Endothelial cell of umbilical vein (primary cell): ENCODE results near the gene BCL2L14. TPM values are rescaled to one million over a fixed set of nuclear protein-coding genes. Genes with fewer than 3 reads are reported as not detected.

Source experiments
- BruUV-seq: library from RNA; stranded (reverse); fragments of 400-500 nt; replicated peaks from 2 replicates; lab custom pipeline; 2021; lab: Mats Ljungman, UMichigan
- CTCF ChIA-PET: fragments of 300-600, 350-600 bp; sonication (Branson Sonifier 250); formaldehyde crosslinking; loops from one replicate; lab custom pipeline; 2021; ENCODE audit warnings: antibody characterized with exemption, inconsistent platforms; lab: Charles Lee
- POLR2A ChIA-PET: fragments of 300-600, 350-600 bp; sonication (Branson Sonifier 250); formaldehyde crosslinking; loops from one replicate; lab custom pipeline; 2021; ENCODE audit warnings: antibody characterized with exemption, inconsistent platforms; lab: Charles Lee
- DNase-seq: peaks from one replicate; pipeline ENCODE4 v3.0.0-alpha.2; 2011; ENCODE audit warnings: low read depth, low spot score
- FAIRE-seq: peaks from 2 replicates; lab custom pipeline; 2011; peaks lifted over from hg19 to GRCh38; lab: Jason Lieb, UNC
- H2AFZ ChIP-seq: 2 replicates; pipeline ENCODE4 v1.6.0; 2012; ENCODE audit warnings: low read depth, low read length, control low read depth, inconsistent platforms
- H3K27ac ChIP-seq: 2 replicates; pipeline ENCODE4 v1.5.1; 2011; ENCODE audit warnings: low read depth, mild to moderate bottlenecking, control low read depth, low read length, moderate library complexity; ENCODE audit not compliant: insufficient read depth
- H3K27me3 ChIP-seq, 2 experiments: 2 replicates each; pipeline versions ENCODE4 v1.6.0 to v1.6.1; 2011; ENCODE audit warnings: low read length in 2 of 2, mixed read lengths in 1 of 2; ENCODE audit not compliant: control insufficient read depth in 2 of 2, insufficient read depth in 2 of 2
- H3K36me3 ChIP-seq, 2 experiments: 2 replicates in 1 of 2; 3 replicates in 1 of 2; pipeline ENCODE4 v1.5.1; 2011; ENCODE audit warnings: low read length in 2 of 2, mild to moderate bottlenecking in 1 of 2, moderate library complexity in 1 of 2; ENCODE audit not compliant: control insufficient read depth in 2 of 2, insufficient read depth in 2 of 2; ENCODE audit errors: extremely low read depth in 1 of 2
- H3K4me1 ChIP-seq: 3 replicates; pipeline ENCODE4 v1.5.1; 2011; ENCODE audit warnings: mild to moderate bottlenecking, low read length; ENCODE audit not compliant: control insufficient read depth, insufficient read depth; ENCODE audit errors: extremely low read depth
- H3K4me2 ChIP-seq: 2 replicates; pipeline ENCODE4 v1.6.1; 2011; ENCODE audit warnings: low read length, control low read depth, mixed read lengths; ENCODE audit not compliant: insufficient read depth
- H3K4me3 ChIP-seq, 3 experiments: fragments of 200-600 bp in 1 of 3; sonication (generic), shearing (Covaris generic) in 1 of 3; replicated peaks in 1 of 3; 2 replicates each; pipeline ENCODE4 v1.5.1; 2011 to 2016; ENCODE audit warnings: control low read depth in 3 of 3, low read length in 3 of 3, mild to moderate bottlenecking in 2 of 3, inconsistent platforms in 1 of 3, low read depth in 1 of 3, moderate library complexity in 1 of 3; ENCODE audit not compliant: insufficient read depth in 1 of 3
- H3K79me2 ChIP-seq: 2 replicates; pipeline ENCODE4 v1.6.0; 2012; ENCODE audit warnings: low read length, inconsistent platforms; ENCODE audit not compliant: control insufficient read depth, insufficient read depth
- H3K9ac ChIP-seq: replicated peaks from 2 replicates; pipeline ENCODE3; 2011; ENCODE audit warnings: low read length, control low read depth; ENCODE audit not compliant: insufficient read depth; ENCODE audit errors: extremely low read depth
- H3K9me1 ChIP-seq: replicated peaks from 3 replicates; pipeline ENCODE4 v1.6.0; 2011; ENCODE audit warnings: mild to moderate bottlenecking, low read length; ENCODE audit not compliant: control insufficient read depth, insufficient read depth; ENCODE audit errors: extremely low read depth
- H3K9me3 ChIP-seq: replicated peaks from 2 replicates; pipeline ENCODE4 v1.5.1; 2012; ENCODE audit warnings: low read length, inconsistent platforms; ENCODE audit not compliant: control insufficient read depth, insufficient read depth
- H4K20me1 ChIP-seq: replicated peaks from 2 replicates; pipeline ENCODE3; 2011; ENCODE audit warnings: mild to moderate bottlenecking, low read length; ENCODE audit not compliant: control insufficient read depth, insufficient read depth; ENCODE audit errors: extremely low read depth
- CTCF ChIP-seq, 2 donors: IDR thresholded peaks; 1 replicate in 1 of 2; 2 replicates in 1 of 2; pipeline ENCODE4 v1.5.1; 2011; ENCODE audit warnings: low read length in 2 of 2, mild to moderate bottlenecking in 2 of 2, moderate library complexity in 2 of 2, control low read depth in 1 of 2, inconsistent platforms in 1 of 2, low read depth in 1 of 2; ENCODE audit not compliant: insufficient read depth in 1 of 2; ENCODE audit errors: extremely low read depth in 1 of 2
- EZH2 ChIP-seq: IDR thresholded peaks from 2 replicates; pipeline ENCODE4 v1.6.1; 2012; ENCODE audit warnings: borderline replicate concordance, low read depth, mild to moderate bottlenecking, moderate library complexity, low read length, inconsistent platforms; ENCODE audit not compliant: severe bottlenecking
- FOS ChIP-seq: IDR thresholded peaks from 2 replicates; pipeline ENCODE4 v1.6.1; 2011; ENCODE audit warnings: mild to moderate bottlenecking, low read length, moderate library complexity, borderline replicate concordance; ENCODE audit not compliant: insufficient read depth
- GATA2 ChIP-seq: IDR thresholded peaks from 2 replicates; pipeline ENCODE4 v1.7.0; 2011; ENCODE audit warnings: low read depth, mild to moderate bottlenecking, moderate library complexity, mixed read lengths, low read length; ENCODE audit not compliant: insufficient read length, insufficient read depth
- JUN ChIP-seq: IDR thresholded peaks from 2 replicates; pipeline ENCODE4 v1.6.1; 2011; ENCODE audit warnings: borderline replicate concordance, low read depth; ENCODE audit not compliant: insufficient read length, insufficient read depth
- MYC ChIP-seq: IDR thresholded peaks from one replicate; pipeline ENCODE4 v1.6.1; 2011; ENCODE audit warnings: mild to moderate bottlenecking, low read depth, low read length
- POLR2A ChIP-seq: IDR thresholded peaks from 2 replicates; pipeline ENCODE4 v1.6.1; 2012; ENCODE audit warnings: low read depth, mild to moderate bottlenecking, control low read depth, low read length
- POLR2AphosphoS5 ChIP-seq: IDR thresholded peaks from 2 replicates; pipeline ENCODE4 v1.6.1; 2012; ENCODE audit warnings: low read depth, mild to moderate bottlenecking, control low read depth, low read length, moderate library complexity; ENCODE audit not compliant: insufficient read depth
- dilution Hi-C: fragments of 300-500 bp; cut with MboI; formaldehyde crosslinking; loops from one replicate; pipeline ENCODE4 v1.15.0; 2019; ENCODE audit warnings: low sequenced_read_pairs; ENCODE audit not compliant: extremely low pct_ligation_motif_present
- intact Hi-C: fragments of 100-400 bp; cut with micrococcal nuclease; formaldehyde crosslinking; loops from one replicate; pipeline ENCODE4 v1.10.0; 2022
- polyA plus RNA-seq, 4 experiments: library from polyadenylated mRNA; depleted of rRNA in 3 of 4; stranded (reverse) in 3 of 4; unstranded in 1 of 4; fragments of >200 nt; gene quantifications; 2 replicates each; pipeline versions ENCODE4 v1.2.1 to v1.2.3, GENCODE V29; 2011 to 2012; ENCODE audit warnings: missing spikeins in 1 of 4
- total RNA-seq: library from RNA; stranded (reverse); gene quantifications from 2 replicates; pipeline ENCODE4 v1.2.3, GENCODE V29; 2021
- TF ChIP-seq, protein P1 (sequence below): IDR thresholded peaks from 2 replicates; pipeline ENCODE4 v1.6.1; 2011; ENCODE audit not compliant: insufficient read depth, insufficient read length

BCL2L14 gene
- total and polyA plus RNA-seq, 2 donors (not counting 3 experiments of a cell fraction or from before 2014, with no cell fraction given): not detected

GRCh38 chr12:12033824-12034223 is 36.9 kb upstream of the BCL2L14 start:
- Histone ChIP-seq H3K4me2 (no peak overlapping the region), H3K4me3 (no peak overlapping the region), H3K79me2 (no peaks in the 10 kb centered on the region), H3K9ac (no peak overlapping the region), H3K9me3 (no peaks in the 10 kb centered on the region), H4K20me1 (no peaks in the 10 kb centered on the region), H3K36me3 (no peaks in the 10 kb centered on the region), H2AFZ (no peak overlapping the region), H3K9me1 (no peaks in the 10 kb centered on the region), H3K27me3 (peaks cover 0 to 3% of the 10 kb centered on the region in 2 experiments), H3K27ac (no peak overlapping the region), H3K4me1 (peaks cover 8% of the 10 kb centered on the region)
- no TSS peak for BruUV-seq
- TF ChIP-seq CTCF (IDR thresholded peaks at IDR 0.05; ENCODE audit: extremely low read depth in 1 of 2, insufficient read depth in 1 of 2, low read depth in 1 of 2, low read length in 2 of 2): no peak
- TF ChIP-seq, protein P1, sequence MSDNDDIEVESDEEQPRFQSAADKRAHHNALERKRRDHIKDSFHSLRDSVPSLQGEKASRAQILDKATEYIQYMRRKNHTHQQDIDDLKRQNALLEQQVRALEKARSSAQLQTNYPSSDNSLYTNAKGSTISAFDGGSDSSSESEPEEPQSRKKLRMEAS: no peak
- no peak for TF ChIP-seq GATA2
- TF ChIP-seq FOS: no peak
- no peak for TF ChIP-seq JUN
- no peak for TF ChIP-seq POLR2AphosphoS5
- TF ChIP-seq EZH2: no peak
- no peak for TF ChIP-seq MYC
- TF ChIP-seq POLR2A: no peak
- dilution Hi-C loops (loop anchor here (25.0 kb wide), 1 partner anchor 447 kb away; no protein-coding TSS in a partner anchor), intact Hi-C loops (loop anchor here (1.0 to 5.0 kb wide), 10 partner anchors 149 to 807 kb away; no protein-coding TSS in a partner anchor)
- ChIA-PET POLR2A (no interaction called here), CTCF (interaction anchor here (0.7 to 6.1 kb wide), 59 partner anchors 10 to 1263 kb away, joined by 3 to 429 read pairs (median 6); partner anchors contain the start of gene ETV6)
- DNase-seq (no peak), FAIRE-seq (peak; percentile 70)
